HG02870 (cell line): Measurements from ENCODE around the gene PSMD2.

Source experiments
- ATAC-seq: cut with Tn5 transposase; IDR thresholded peaks from one replicate; pipeline ENCODE4 v1.9.1; 2021; ENCODE audit warnings: mild to moderate bottlenecking, moderate library complexity; ENCODE audit not compliant: unreplicated experiment

Gene PSMD2

DNA sequence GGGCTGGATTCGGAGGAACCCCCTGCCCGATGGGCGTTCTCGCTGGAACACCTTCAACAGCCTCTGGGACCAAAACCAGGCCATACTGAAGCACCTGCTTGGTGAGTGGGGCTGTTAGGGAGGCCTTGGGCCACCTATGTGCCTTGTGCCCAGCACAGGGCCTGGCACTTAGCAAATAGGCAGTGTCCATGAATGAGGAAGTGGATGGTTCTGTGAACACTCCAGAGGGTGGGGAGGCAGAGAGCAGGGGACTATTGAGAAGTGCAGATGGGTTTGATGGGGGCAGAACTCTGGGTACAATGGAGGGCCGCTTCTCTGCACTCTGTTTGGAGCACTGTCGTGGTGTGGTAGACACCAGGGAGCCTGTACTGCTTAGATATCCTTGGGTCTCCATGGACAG, 21.7 kb upstream of the PSMD2 start:
- no peak for ATAC-seq

DNA sequence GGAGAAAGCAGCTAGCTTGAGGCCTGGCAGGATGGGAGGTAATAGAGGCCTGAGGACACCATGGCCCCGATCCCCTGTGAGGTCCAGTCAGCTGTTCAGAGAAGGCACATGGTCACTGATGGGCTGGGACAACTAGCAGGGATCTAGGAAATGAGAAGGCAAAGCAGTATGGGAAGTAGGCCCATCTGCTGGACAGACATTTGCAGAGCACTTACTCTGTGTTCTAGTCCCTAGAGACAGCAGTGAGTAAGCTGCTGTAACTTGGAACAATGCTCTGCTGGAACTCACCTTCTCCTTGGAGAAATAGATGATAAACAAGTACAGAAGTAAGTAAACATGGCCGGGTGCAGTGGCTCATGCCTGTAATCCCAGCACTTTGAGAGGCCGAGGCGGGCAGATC, 16.1 kb upstream of the PSMD2 start:
- no peak for ATAC-seq

GRCh38 chr3:184283681-184284080, 15.4 kb upstream of the PSMD2 start:
- ATAC-seq: no peak

- ATAC-seq: no peak
These were observed 14.3 kb upstream of the PSMD2 start for GRCh38 chr3:184284696-184285095.

DNA sequence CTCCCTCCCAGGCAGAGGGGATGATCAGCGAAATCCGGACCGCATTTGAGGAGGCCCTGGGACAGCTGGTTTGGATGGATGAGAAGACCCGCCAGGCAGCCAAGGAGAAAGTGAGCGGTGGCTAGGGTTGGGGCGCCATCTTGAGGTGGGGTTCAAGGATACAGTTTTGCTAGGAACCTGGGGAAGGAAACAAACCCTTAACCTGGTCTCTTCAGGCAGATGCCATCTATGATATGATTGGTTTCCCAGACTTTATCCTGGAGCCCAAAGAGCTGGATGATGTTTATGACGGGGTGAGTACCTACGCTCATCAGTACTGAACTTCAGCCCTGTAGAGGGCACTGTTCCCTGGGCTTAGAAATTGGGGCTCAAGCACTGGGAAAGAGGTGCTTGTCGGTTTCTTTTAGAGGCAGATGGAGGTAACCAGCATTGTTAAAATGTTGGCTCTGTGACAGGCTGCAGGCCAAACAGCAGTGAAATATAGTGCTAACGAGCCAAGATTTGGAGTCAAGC, 9.6 kb upstream of the PSMD2 start:
- ATAC-seq: no peak

GRCh38 chr3:184290331-184290730, 8.7 kb upstream of the PSMD2 start:
- no peak for ATAC-seq

DNA sequence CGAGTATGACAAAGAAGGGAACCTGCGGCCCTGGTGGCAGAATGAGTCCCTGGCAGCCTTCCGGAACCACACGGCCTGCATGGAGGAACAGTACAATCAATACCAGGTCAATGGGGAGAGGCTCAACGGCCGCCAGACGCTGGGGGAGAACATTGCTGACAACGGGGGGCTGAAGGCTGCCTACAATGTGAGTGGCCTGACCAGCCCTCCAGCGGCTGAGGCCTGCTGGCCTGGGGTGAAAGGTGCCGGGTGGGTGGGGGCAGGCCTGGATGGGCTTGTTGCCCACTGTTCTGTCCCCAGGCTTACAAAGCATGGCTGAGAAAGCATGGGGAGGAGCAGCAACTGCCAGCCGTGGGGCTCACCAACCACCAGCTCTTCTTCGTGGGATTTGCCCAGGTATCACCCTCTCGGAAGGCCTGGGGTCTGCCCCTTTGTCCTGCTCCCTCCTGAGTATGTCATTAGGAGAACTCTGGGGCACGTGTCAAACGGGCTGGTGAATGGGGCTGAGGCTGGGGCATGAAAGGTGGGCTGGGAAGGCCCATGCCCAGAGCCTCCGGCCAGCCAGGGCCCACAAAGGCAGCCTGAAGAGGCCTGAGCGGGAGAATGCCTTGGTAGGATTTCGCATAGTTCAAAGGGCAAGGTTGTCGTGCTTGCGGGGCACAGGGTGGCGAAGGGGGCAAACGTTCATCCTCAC, 7.8 kb upstream of the PSMD2 start:
- no peak for ATAC-seq

- no peak for ATAC-seq
These were observed 7.1 kb upstream of the PSMD2 start for GRCh38 chr3:184291738-184292445.

GRCh38 chr3:184295771-184296170, 3.3 kb upstream of the PSMD2 start:
- ATAC-seq: no peak

DNA sequence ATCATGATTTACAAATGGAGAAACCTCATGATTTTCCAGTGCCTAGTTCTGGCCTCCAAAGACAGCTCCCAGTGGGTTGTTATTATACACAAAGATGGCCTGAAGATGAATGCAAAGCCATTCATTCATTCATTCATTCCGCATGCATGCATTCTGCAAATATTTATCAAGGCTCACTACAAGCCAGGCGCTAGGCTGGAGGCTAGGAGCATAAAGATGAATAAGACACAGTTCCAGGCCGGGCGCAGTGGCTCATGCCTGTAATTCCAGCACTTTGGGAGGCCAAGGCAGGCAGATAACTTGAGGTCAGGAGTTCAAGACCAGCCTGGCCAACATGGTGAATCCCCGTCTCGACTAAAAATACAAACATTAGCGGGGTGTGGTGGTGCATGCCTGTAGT, 2.4 kb upstream of the PSMD2 start:
- no peak for ATAC-seq

DNA sequence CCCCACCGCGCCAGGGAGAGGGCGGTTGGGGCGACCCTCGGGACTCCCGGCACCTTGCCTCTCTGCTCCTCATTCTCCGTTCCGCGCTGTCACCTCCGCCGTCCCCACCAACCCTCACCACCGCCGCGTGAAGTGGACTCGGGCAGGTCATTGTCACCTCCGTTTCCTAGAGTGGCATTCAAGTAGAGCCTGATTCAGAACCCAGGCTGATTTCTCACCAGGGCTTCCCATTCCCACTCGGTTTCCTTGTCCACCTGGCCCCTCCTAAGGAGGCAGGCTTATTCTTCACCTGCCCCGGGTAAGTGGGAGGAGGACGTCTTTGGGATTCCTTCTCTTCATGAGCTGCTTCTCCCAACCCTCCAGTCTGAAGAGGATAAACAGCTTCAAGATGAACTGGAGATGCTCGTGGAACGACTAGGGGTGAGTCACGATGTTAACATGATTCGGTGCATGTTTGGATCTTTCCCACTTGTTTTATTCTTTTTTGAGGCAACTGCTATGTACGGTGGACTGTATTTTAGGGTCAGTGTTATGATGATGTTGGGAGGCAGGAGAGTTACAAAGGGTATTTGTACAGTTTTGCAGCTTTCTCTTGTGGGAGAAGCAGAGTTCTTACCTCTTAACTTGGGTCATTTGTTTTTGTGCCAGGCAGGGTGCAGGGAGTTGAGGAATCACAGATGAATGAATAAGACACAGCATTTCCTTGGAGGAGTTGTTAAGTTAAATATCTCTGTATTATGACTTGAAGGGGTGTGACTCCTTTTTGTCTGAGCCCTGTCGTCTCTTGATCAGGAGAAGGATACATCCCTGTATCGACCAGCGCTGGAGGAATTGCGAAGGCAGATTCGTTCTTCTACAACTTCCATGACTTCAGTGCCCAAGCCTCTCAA, 692 bp downstream of the PSMD2 start:
- no peak for ATAC-seq

DNA sequence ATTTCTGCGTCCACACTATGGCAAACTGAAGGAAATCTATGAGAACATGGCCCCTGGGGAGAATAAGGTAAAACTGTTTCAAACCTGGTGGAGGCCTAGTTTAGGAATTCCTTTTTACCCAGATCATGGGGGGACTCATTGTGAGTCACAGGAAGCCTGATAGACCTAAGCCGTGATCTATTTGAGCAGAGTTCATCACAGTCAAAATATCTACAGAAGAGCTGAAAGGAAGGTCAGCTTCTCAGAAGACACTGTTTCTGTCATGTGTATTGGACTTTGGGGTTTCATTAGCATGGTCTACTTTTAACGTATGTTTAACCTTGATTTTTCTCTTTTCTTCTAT, 1.3 kb downstream of the PSMD2 start:
- ATAC-seq: no peak

GRCh38 chr3:184305577-184305976, 6.5 kb downstream of the PSMD2 start:
- no peak for ATAC-seq

GRCh38 chr3:184306341-184306972, 7.4 kb downstream of the PSMD2 start:
- no peak for ATAC-seq

DNA sequence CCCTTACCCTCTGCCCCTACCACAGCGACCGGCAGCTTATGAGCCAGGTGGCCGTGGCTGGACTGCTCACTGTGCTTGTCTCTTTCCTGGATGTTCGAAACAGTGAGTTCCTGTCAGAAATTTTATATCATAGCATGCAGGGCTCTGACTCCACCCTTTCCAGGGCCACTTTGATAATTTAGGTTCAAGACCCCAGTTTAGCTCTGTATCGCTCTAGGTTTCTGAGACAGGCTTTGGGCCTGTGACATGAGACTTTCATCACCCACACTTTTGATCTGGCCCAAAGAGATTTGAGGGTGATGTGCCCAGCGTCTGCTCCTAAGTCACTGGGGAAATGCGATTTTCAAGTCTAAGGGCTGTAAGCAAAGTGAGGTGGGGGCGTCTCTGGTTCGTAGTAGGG, 8.9 kb downstream of the PSMD2 start:
- no peak for ATAC-seq

GRCh38 chr3:184308744-184309143, 9.7 kb downstream of the PSMD2 start:
- no peak for ATAC-seq

DNA sequence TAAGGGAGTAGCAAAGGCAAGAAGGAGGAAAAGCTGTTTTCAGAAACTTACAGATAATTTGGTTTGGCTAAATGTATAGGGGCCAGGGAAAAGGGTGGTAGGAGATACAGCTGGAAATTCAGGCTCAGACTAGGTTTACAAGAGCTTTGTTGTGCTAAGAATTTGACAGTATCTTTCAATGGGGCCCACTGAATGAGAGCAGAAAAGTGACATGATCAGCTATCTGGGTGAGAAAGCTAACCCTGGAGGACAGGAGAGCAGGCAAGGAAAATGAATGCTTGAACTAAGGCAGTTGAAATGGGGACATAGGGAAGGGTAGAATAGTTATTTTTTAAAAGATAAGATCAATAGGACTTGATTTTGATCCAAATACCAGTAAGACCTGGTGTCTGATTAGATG, 12.6 kb downstream of the PSMD2 start:
- no peak for ATAC-seq

DNA sequence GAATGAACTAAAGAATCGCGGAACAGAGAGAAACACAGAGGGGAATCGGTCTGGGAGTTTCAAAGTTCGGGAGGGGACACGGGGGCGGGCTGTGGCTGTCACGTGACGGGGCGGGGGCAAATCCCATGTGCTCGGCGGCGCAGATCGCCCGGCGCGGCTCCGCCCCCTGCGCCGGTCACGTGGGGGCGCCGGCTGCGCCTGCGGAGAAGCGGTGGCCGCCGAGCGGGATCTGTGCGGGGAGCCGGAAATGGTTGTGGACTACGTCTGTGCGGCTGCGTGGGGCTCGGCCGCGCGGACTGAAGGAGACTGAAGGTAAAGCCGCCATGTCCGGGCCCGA, 15.3 kb downstream of the PSMD2 start, which contains the start of gene EIF4G1:
Gene EIF4G1, plus strand, starts transcription at position 244 of the 337 bp plus-strand sequence. CDS start 1,191 bp downstream, outside the sequence.
- peak; percentile 82 for ATAC-seq

- peak; percentile 34 for ATAC-seq
These were observed 15.9 kb downstream of the PSMD2 start for GRCh38 chr3:184314700-184315542.

DNA sequence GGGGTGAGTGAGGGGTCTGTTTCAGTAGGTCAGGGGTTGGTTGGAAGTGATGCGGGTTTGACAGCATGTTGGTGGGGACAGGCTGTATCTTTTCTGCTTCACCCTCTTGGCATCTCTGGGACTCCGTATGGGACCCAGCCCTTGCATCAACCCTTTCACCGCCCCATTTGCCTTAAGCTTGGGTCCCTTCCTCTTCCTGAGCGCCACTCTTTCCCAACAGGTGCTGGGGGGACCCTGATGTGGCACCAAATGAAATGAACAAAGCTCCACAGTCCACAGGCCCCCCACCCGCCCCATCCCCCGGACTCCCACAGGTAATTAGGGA, 16.5 kb downstream of the PSMD2 start:
- ATAC-seq: no peak
